Suprapubic skin (tissue), 4 donors: ENCODE results near the gene GPR119. TPM values are rescaled to one million over a fixed set of nuclear protein-coding genes. Genes with fewer than 3 reads are reported as not detected.

Source experiments
- DNase-seq, 2 donors: peaks; one replicate each; pipeline ENCODE4 v3.0.0-alpha.2; 2019; ENCODE audit warnings: low spot score in 2 of 2
- H3K27ac ChIP-seq: fragments of 200-600 bp; sonication (generic); one replicate; pipeline ENCODE4 v1.5.1; 2019
- H3K27me3 ChIP-seq: fragments of 200-600 bp; sonication (generic); one replicate; pipeline ENCODE4 v1.5.1; 2019
- H3K36me3 ChIP-seq: fragments of 200-600 bp; sonication (generic); one replicate; pipeline ENCODE4 v1.5.1; 2019
- H3K4me1 ChIP-seq: fragments of 200-600 bp; sonication (generic); one replicate; pipeline ENCODE4 v1.5.1; 2019
- H3K4me3 ChIP-seq: fragments of 200-600 bp; sonication (generic); one replicate; pipeline ENCODE4 v1.5.1; 2019; ENCODE audit warnings: mild to moderate bottlenecking
- H3K9me3 ChIP-seq: fragments of 200-600 bp; sonication (generic); one replicate; pipeline ENCODE4 v1.5.1; 2019
- CTCF ChIP-seq, 2 donors: fragments of 200-600 bp in 1 of 2; fragments of 450-650 bp in 1 of 2; sonication (generic) in 1 of 2; IDR thresholded peaks; one replicate each; pipeline ENCODE4 v1.5.1; 2016 to 2019; ENCODE audit warnings: antibody characterized with exemption in 2 of 2, mild to moderate bottlenecking in 1 of 2, moderate library complexity in 1 of 2
- EP300 ChIP-seq: sonication (generic); formaldehyde crosslinking; IDR thresholded peaks from one replicate; pipeline ENCODE4 v1.6.1; 2017; ENCODE audit warnings: antibody characterized with exemption
- POLR2A ChIP-seq, 2 donors: fragments of 450-650 bp; IDR thresholded peaks; one replicate each; pipeline ENCODE4 v1.6.1; 2017; ENCODE audit warnings: antibody characterized with exemption in 2 of 2, mild to moderate bottlenecking in 2 of 2, moderate library complexity in 2 of 2
- POLR2AphosphoS5 ChIP-seq, 3 donors: sonication (generic); formaldehyde crosslinking; IDR thresholded peaks; one replicate each; pipeline ENCODE4 v1.6.1; 2017; ENCODE audit warnings: antibody characterized with exemption in 3 of 3
- WGBS: methylation state at CpG from one replicate; pipeline ENCODE4 v1.1.5; 2018; 5-methylcytosine and 5-hydroxymethylcytosine counted together
- total RNA-seq, 4 donors: library from RNA; depleted of rRNA; stranded (reverse); fragments of >200 nt; gene quantifications; one replicate each; pipeline ENCODE4 v1.1.0, GENCODE V29; 2016

Gene GPR119
- total RNA-seq, 4 donors from 2014 or later = not detected

- Histone ChIP-seq H3K27ac (peak within 1 kb of the TSS; percentile 77), H3K36me3 (peaks cover 4% of the 10 kb centered on the region), H3K9me3 (no peaks in the 10 kb centered on the region), H3K4me1 (peaks cover 6% of the 10 kb centered on the region), H3K27me3 (no peaks in the 10 kb centered on the region), H3K4me3 (peak within 1 kb of the TSS; percentile 68)
- WGBS = 49% methylated on average over 22 of the region's 47 CpGs
- DNase-seq = peak; percentile 71 to 80
- TF ChIP-seq EP300 (no peak), POLR2A (IDR thresholded peaks at IDR 0.05) (no peak), POLR2AphosphoS5 (IDR thresholded peaks at IDR 0.05) (no peak), CTCF (IDR thresholded peaks at IDR 0.05) (no peak)
Measured at GRCh38 chrX:130401415-130402207, 16.1 kb upstream of the GPR119 start, which contains the start of gene RBMX2. Gene RBMX2 (plus strand): TSS chrX:130401987. CDS start chrX:130402033, 46 bp downstream.

- Histone ChIP-seq H3K27ac (no peak overlapping the region), H3K27me3 (no peaks in the 10 kb centered on the region), H3K4me1 (no peaks in the 10 kb centered on the region), H3K9me3 (no peaks in the 10 kb centered on the region), H3K36me3 (no peaks in the 10 kb centered on the region), H3K4me3 (no peak overlapping the region)
- DNase-seq = no peak
- WGBS = 41% methylated on average over 7 of the region's 7 CpGs
- TF ChIP-seq CTCF (IDR thresholded peaks at IDR 0.05) (no peak), POLR2A (IDR thresholded peaks at IDR 0.05) (no peak), POLR2AphosphoS5 (IDR thresholded peaks at IDR 0.05) (no peak), EP300 (no peak)
Measured at GRCh38 chrX:130395341-130395740, 9.9 kb upstream of the GPR119 start.

GRCh38 chrX:130393451-130394074 lies 8.1 kb upstream of the GPR119 start:
- Histone ChIP-seq H3K4me3 (no peak overlapping the region), H3K27ac (no peak overlapping the region), H3K9me3 (no peaks in the 10 kb centered on the region), H3K4me1 (no peaks in the 10 kb centered on the region), H3K27me3 (no peaks in the 10 kb centered on the region), H3K36me3 (no peaks in the 10 kb centered on the region)
- no peak for TF ChIP-seq POLR2A (IDR thresholded peaks at IDR 0.05)
- TF ChIP-seq CTCF (IDR thresholded peaks at IDR 0.05) = peak in 1 of 2 donors; percentile 57
- no peak for TF ChIP-seq EP300
- TF ChIP-seq POLR2AphosphoS5 (IDR thresholded peaks at IDR 0.05) = no peak
- 40% methylated on average over 5 of the region's 5 CpGs for WGBS
- DNase-seq = no peak

DNA sequence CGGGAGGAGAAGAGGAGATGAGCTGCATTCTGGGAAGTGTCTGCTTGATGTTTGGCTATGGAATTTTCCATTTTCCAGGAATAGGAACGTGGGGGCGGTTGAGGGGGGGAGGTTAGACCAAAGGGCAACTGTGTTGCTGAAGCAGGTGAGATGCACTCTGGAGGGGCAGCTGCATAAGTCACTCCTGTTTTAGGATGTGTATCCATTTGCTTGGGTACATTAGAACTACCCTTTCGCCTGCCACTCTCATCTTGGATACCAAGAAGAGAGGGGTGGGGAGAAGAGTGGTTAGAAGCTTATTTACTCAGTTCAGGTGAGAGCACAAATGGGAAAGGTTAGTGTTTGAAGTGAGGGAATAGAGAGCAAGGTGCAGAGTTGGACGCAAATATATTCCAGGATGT lies 934 bp upstream of the GPR119 start:
- no peaks in the 10 kb centered on the region for H3K36me3 ChIP-seq
- no peak for DNase-seq
- H3K4me1 ChIP-seq = no peaks in the 10 kb centered on the region
- no peaks in the 10 kb centered on the region for H3K27me3 ChIP-seq
- TF ChIP-seq CTCF (IDR thresholded peaks at IDR 0.05) (no peak), EP300 (no peak), POLR2AphosphoS5 (IDR thresholded peaks at IDR 0.05) (no peak), POLR2A (IDR thresholded peaks at IDR 0.05) (no peak)
- no peak overlapping the region for H3K4me3 ChIP-seq
- no peak overlapping the region for H3K27ac ChIP-seq
- no peaks in the 10 kb centered on the region for H3K9me3 ChIP-seq
- WGBS = 66% methylated on average over 4 of the region's 5 CpGs

DNA sequence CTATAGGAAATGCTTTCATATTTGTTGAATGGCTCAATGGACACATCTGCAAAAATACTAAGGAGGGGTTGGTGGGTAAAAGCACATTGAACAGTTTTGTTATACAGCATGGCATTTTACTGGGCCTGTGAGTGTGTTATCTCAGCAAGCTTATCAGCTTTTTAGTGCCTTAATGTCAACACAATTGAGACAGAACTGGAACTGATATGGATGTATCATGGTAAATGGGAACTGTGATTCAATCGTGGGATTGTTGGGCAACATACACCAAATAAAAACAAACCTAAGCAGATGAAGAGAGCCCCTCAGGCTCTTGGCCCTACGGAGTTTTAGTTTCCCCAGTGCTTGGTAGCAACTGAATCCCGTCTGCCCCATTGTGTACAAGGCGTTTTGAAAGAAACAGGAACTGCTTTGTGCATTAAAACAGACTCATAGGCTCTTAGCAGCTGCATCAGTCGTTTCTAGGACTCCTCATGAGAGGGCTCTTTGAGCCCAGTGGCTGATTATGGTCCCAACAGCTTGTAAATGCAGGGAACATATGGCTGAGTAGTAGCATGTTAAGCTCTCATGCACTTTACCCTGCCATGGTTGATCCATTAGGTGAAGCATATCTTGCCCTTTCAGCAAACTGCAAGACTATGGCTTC lies 7.3 kb downstream of the GPR119 start:
- 40% methylated on average over 5 of the region's 5 CpGs for WGBS
- TF ChIP-seq EP300 (no peak), CTCF (IDR thresholded peaks at IDR 0.05) (no peak), POLR2A (IDR thresholded peaks at IDR 0.05) (no peak), POLR2AphosphoS5 (IDR thresholded peaks at IDR 0.05) (no peak)

More for the DNA sequence above, 7.3 kb downstream of the GPR119 start:
- no peaks in the 10 kb centered on the region for H3K4me1 ChIP-seq
- H3K27ac ChIP-seq = no peak overlapping the region
- no peaks in the 10 kb centered on the region for H3K9me3 ChIP-seq
- no peak overlapping the region for H3K4me3 ChIP-seq
- DNase-seq = no peak
- peaks cover 3% of the 10 kb centered on the region for H3K36me3 ChIP-seq
- H3K27me3 ChIP-seq = no peaks in the 10 kb centered on the region
